Measurements from ENCODE around the gene CLDN5. TPM values are rescaled to one million over a fixed set of nuclear protein-coding genes. Genes with fewer than 3 reads are reported as not detected.

CLDN5 gene
- total RNA-seq, 1 donor from 2014 or later: 213 TPM

DNA sequence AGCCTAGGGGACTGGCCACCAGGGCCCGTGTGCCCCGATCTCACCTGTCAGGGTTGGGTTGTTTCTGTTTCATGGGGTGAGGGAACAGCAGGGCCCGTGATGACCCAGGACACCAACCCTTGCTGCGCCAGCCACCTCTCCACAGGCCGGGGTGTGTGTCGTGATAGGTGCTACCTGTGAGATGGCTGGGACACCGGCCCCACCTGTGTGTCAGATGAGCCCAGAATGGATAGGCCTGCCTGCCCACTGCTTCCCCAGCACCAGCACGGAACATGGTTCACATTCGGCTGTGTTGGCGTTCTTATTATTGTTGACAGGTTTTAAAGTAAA is 7.1 kb downstream of the CLDN5 start:
- intact Hi-C loops (cut with DNase I): no loop called here
- Histone ChIP-seq H3K4me3 (no peak overlapping the region), H3K4me1 (no peaks in the 10 kb centered on the region), H3K27me3 (ENCODE audit: low read depth) (peaks cover 4% of the 10 kb centered on the region), H3K27ac (no peak overlapping the region), H3K9me3 (no peaks in the 10 kb centered on the region), H3K36me3 (no peaks in the 10 kb centered on the region)
- DNase-seq: no peak
- ATAC-seq: no peak
- TF ChIP-seq, protein P1, sequence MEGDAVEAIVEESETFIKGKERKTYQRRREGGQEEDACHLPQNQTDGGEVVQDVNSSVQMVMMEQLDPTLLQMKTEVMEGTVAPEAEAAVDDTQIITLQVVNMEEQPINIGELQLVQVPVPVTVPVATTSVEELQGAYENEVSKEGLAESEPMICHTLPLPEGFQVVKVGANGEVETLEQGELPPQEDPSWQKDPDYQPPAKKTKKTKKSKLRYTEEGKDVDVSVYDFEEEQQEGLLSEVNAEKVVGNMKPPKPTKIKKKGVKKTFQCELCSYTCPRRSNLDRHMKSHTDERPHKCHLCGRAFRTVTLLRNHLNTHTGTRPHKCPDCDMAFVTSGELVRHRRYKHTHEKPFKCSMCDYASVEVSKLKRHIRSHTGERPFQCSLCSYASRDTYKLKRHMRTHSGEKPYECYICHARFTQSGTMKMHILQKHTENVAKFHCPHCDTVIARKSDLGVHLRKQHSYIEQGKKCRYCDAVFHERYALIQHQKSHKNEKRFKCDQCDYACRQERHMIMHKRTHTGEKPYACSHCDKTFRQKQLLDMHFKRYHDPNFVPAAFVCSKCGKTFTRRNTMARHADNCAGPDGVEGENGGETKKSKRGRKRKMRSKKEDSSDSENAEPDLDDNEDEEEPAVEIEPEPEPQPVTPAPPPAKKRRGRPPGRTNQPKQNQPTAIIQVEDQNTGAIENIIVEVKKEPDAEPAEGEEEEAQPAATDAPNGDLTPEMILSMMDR (IDR thresholded peaks at IDR 0.05): no peak

DNA sequence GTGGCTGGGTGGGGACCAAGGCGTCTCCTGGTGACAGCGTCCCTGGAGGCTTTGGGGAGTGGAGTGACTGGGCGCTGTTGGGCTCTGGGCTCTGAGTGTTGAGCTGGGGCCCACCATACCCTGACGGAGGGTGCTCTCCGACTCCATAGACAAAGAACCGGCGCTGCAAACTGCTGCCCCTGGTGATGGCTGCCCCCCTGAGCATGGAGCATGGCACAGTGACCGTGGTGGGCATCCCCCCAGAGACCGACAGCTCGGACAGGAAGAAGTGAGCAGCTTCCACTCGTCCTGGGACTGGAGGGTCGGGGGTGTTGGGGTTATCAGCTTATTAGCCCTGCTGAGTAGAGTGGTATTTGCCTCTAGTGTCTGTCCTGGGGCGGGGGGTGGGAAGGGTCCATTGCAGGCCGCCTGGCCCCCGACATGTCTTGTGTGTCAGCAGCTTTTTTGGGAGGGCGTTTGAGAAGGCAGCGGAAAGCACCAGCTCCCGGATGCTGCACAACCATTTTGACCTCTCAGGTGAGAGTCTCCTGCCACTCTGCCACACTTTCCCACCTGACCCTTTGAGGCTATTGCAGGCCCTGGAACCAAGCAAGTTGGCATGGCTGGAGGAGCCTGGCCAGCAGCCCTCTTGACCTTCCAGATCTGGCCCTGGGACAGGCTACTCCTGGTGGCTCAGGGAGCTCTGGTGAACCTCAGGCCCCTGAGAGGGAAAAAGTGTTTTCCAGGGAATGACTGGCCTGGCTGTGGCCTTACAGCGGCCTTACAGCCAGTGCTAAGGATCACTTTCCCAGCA is 7.6 kb downstream of the CLDN5 start:
- ATAC-seq: no peak
- DNase-seq: no peak
- H3K36me3 ChIP-seq: no peaks in the 10 kb centered on the region
- no peak overlapping the region for H3K4me3 ChIP-seq
- TF ChIP-seq, protein P1 (IDR thresholded peaks at IDR 0.05): no peak
- no peaks in the 10 kb centered on the region for H3K9me3 ChIP-seq
- intact Hi-C loops (cut with DNase I): no loop called here
- no peaks in the 10 kb centered on the region for H3K4me1 ChIP-seq
- no peak overlapping the region for H3K27ac ChIP-seq
- H3K27me3 ChIP-seq (ENCODE audit: low read depth): no peaks in the 10 kb centered on the region

DNA sequence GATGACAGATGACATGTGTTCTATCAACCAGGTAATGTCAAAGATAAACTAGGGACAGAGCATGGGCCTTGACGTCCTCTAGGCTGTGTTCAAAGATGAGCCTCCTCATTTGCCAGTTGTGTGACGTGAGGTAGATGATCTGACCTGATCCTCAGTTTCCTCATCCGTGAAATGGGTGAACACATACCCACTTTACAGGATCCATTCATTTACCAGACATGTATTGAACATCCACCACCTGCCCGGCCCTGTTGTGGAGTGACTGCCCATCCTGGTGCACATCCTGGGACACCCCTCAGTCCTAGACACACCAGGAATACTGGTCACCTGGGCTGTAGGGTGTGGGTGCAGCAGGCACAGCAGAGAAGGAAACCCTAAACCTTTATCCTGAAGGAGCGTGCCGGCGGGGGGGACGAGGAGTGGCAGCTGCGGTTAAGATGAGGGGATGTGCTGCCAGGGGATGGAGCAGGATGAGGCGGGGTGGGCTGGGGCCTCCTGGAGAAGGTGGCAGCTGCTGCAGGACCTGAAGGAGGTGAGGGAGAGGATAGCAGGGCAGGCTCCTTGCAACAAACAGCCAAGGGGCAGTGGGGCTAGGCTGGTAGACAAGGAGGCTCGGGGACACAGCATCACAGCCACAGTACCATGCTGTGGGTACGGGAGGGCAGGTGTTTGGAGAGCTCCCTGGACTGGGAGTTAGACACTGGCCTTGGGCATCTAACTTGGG is 8.4 kb downstream of the CLDN5 start:
- Histone ChIP-seq H3K4me1 (no peaks in the 10 kb centered on the region), H3K9me3 (no peaks in the 10 kb centered on the region), H3K27me3 (ENCODE audit: low read depth) (no peaks in the 10 kb centered on the region), H3K36me3 (no peaks in the 10 kb centered on the region), H3K4me3 (no peak overlapping the region), H3K27ac (no peak overlapping the region)
- ATAC-seq (no peak), DNase-seq (no peak)
- TF ChIP-seq, protein P1 (IDR thresholded peaks at IDR 0.05): no peak
- intact Hi-C loops (cut with DNase I): no loop called here

DNA sequence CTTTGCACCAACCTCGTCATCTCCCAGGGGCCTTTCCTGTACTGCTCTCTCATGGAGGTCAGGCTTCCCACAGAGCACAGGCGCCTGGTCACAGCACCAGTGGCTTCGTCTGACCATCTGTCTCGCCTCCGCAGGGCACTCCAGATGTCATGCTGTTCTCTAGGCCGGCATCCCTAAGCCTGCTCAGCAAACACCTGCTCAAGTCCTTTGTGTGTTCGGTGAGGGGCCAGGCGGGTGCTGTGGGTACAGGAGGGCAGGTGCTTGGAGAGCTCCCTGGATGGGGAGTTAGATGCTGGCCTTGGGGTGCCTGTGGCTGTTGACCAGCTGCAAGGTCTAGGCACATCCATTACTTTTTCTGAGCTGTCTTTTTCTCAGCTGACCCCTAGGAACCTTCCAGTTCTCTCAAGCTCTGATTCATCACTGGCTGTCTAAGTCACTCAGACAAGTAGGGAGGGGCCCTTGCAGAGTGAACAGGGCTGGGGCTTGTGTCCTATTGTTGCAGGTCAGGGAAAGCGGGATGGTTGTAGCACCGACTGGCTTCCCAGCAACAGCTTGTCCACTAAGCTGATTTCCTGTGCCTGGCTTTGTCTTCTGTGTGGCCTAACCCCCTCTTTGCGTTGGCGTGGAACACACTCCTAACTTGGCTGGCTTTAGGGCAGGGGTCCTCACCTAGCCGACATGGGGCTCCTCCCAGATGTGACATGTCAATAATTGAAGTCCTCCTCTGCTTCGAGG is 9.2 kb downstream of the CLDN5 start:
- H3K9me3 ChIP-seq: no peaks in the 10 kb centered on the region
- no peaks in the 10 kb centered on the region for H3K4me1 ChIP-seq
- no peak for DNase-seq
- ATAC-seq: no peak
- TF ChIP-seq, protein P1 (IDR thresholded peaks at IDR 0.05): no peak
- H3K27ac ChIP-seq: no peak overlapping the region
- H3K27me3 ChIP-seq (ENCODE audit: low read depth): no peaks in the 10 kb centered on the region
- no peaks in the 10 kb centered on the region for H3K36me3 ChIP-seq
- H3K4me3 ChIP-seq: no peak overlapping the region
- intact Hi-C loops (cut with DNase I): no loop called here

DNA sequence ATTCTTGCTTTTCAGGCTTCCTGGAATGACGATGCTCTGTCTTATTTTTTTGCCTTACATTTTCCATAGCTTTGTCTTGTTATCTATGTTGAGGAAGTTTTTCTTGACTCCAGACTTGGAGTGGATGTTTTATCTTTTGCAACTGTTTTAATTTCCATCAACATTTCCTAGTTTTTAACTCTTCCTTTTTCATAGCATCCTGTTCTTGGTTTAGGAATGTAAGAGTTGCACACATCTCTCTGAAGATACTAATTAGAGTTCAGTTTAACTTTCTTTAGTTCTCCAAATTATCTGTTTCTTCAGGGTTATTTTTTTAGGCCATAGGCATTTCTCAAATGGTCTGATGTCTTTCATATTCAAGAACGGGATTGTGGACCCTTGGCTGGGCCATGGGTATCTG is 10.4 kb downstream of the CLDN5 start:
- no peak for ATAC-seq
- intact Hi-C loops (cut with DNase I): no loop called here
- no peaks in the 10 kb centered on the region for H3K36me3 ChIP-seq
- no peaks in the 10 kb centered on the region for H3K4me1 ChIP-seq
- no peaks in the 10 kb centered on the region for H3K27me3 ChIP-seq (ENCODE audit: low read depth)
- no peak overlapping the region for H3K4me3 ChIP-seq
- H3K9me3 ChIP-seq: no peaks in the 10 kb centered on the region
- TF ChIP-seq, protein P1 (IDR thresholded peaks at IDR 0.05): no peak
- H3K27ac ChIP-seq: no peak overlapping the region
- no peak for DNase-seq

Measured in lower lobe of right lung (tissue), 2 donors.